HepG2 (cell line): Measurements from ENCODE around the gene CDK7. TPM values are rescaled to one million over a fixed set of nuclear protein-coding genes. Genes with fewer than 3 reads are reported as not detected.

Source experiments
- ATF7 ChIP-seq, 2 experiments: fragments of 450-650 bp in 1 of 2; sonication (generic) in 1 of 2; formaldehyde crosslinking in 1 of 2; IDR thresholded peaks; 2 replicates each; pipeline versions ENCODE4 v1.4.0 to v1.6.1; 2016 to 2020; ENCODE audit warnings: antibody characterized with exemption in 1 of 2, mild to moderate bottlenecking in 1 of 2, missing genetic modification reagents in 1 of 2
- FOXA3 ChIP-seq: IDR thresholded peaks from 2 replicates; pipeline ENCODE4 v1.6.1; 2016; ENCODE audit warnings: missing genetic modification reagents, missing compliant biosample characterization
- FOXM1 ChIP-seq: sonication (generic); formaldehyde crosslinking; IDR thresholded peaks from 2 replicates; pipeline ENCODE4 v1.5.0; 2020; ENCODE audit warnings: missing genetic modification reagents
- GATAD2A ChIP-seq: IDR thresholded peaks from 2 replicates; pipeline ENCODE4 v1.6.1; 2016
- HNF4A ChIP-seq: sonication (generic); formaldehyde crosslinking; IDR thresholded peaks from 2 replicates; pipeline ENCODE4 v1.4.0; 2020; ENCODE audit warnings: missing genetic modification reagents
- KDM6A ChIP-seq: IDR thresholded peaks from 2 replicates; pipeline ENCODE4 v1.6.1; 2016; ENCODE audit warnings: low read depth
- KLF13 ChIP-seq: sonication (generic); formaldehyde crosslinking; IDR thresholded peaks from 2 replicates; pipeline ENCODE4 v1.4.0; 2020; ENCODE audit warnings: mild to moderate bottlenecking, missing genetic modification reagents
- MXD4 ChIP-seq: IDR thresholded peaks from 2 replicates; pipeline ENCODE4 v1.6.1; 2016; ENCODE audit warnings: mild to moderate bottlenecking, missing biosample characterization, missing genetic modification reagents
- NBN ChIP-seq: fragments of 450-650 bp; conservative IDR thresholded peaks from 2 replicates; pipeline ENCODE4 v1.6.1; 2017
- PAXIP1 ChIP-seq: sonication (generic); formaldehyde crosslinking; conservative IDR thresholded peaks from 2 replicates; pipeline ENCODE4 v1.4.0; 2020; ENCODE audit warnings: mild to moderate bottlenecking, missing genetic modification reagents, moderate library complexity
- SOX6 ChIP-seq, 2 experiments: fragments of 450-650 bp in 1 of 2; sonication (generic) in 1 of 2; formaldehyde crosslinking in 1 of 2; IDR thresholded peaks; 2 replicates each; pipeline versions ENCODE4 v1.4.0 to v1.6.1; 2017 to 2020; ENCODE audit warnings: antibody characterized with exemption in 1 of 2, mild to moderate bottlenecking in 1 of 2, missing genetic modification reagents in 1 of 2
- SP5 ChIP-seq: IDR thresholded peaks from 2 replicates; pipeline ENCODE4 v1.6.1; 2016; ENCODE audit warnings: low read depth, borderline replicate concordance
- THAP9 ChIP-seq: sonication (generic); formaldehyde crosslinking; IDR thresholded peaks from 2 replicates; pipeline ENCODE4; 2020; ENCODE audit warnings: missing genetic modification reagents, mild to moderate bottlenecking, borderline replicate concordance
- UBTF ChIP-seq: sonication (generic); formaldehyde crosslinking; IDR thresholded peaks from 2 replicates; pipeline ENCODE4 v1.4.0; 2020; ENCODE audit warnings: mild to moderate bottlenecking, missing genetic modification reagents
- ZMAT5 ChIP-seq: sonication (generic); formaldehyde crosslinking; IDR thresholded peaks from 2 replicates; pipeline ENCODE4 v1.5.0; 2020; ENCODE audit warnings: mild to moderate bottlenecking, low read depth, missing genetic modification reagents, borderline replicate concordance
- ZMYM2 ChIP-seq: sonication (generic); formaldehyde crosslinking; IDR thresholded peaks from 2 replicates; pipeline ENCODE4 v1.8.0; 2022; ENCODE audit warnings: mild to moderate bottlenecking, missing genetic modification reagents
- ZNF10 ChIP-seq: sonication (generic); formaldehyde crosslinking; IDR thresholded peaks from 2 replicates; pipeline ENCODE4 v1.4.0; 2020; ENCODE audit warnings: mild to moderate bottlenecking, low read depth, missing genetic modification reagents, borderline replicate concordance
- ZNF205 ChIP-seq: IDR thresholded peaks from 2 replicates; pipeline ENCODE4 v1.6.1; 2018; ENCODE audit warnings: missing biosample characterization, missing genetic modification reagents
- ZNF629 ChIP-seq: sonication (generic); formaldehyde crosslinking; conservative IDR thresholded peaks from 2 replicates; pipeline ENCODE4 v1.5.0; 2020; ENCODE audit warnings: missing genetic modification reagents
- ZNF644 ChIP-seq: IDR thresholded peaks from 2 replicates; pipeline ENCODE4 v1.6.1; 2016; ENCODE audit warnings: low read depth
- ZNF746 ChIP-seq: sonication (generic); formaldehyde crosslinking; IDR thresholded peaks from 2 replicates; pipeline ENCODE4 v1.8.0; 2022; ENCODE audit warnings: mild to moderate bottlenecking, missing genetic modification reagents
- polyA plus RNA-seq, 8 experiments: library from polyadenylated mRNA; depleted of rRNA in 3 of 8; stranded (reverse) in 7 of 8; unstranded in 1 of 8; fragments of >200 nt; fragmentation: Illumina TruSeq in 4 of 8; extraction: Trizol in 4 of 8; gene quantifications; 2 replicates each; pipeline versions ENCODE4 v1.2.1 to v1.2.3, GENCODE V29; 2011 to 2016; ENCODE audit warnings: low read depth in 4 of 8, missing spikeins in 1 of 8, mixed read lengths in 1 of 8; ENCODE audit not compliant: insufficient read depth in 1 of 8
- total RNA-seq, 5 experiments: library from RNA; depleted of rRNA; stranded (reverse); fragments of >200 nt; fragmentation: Illumina TruSeq; extraction: Trizol; gene quantifications; 2 replicates each; pipeline ENCODE4 v1.2.3, GENCODE V29; 2016; ENCODE audit warnings: low read depth in 1 of 5

Gene CDK7
- total and polyA plus RNA-seq, 2 of the 13 experiments (the other 11 are each of a cell fraction or from before 2014, with no cell fraction given), result 41.2 to 54.9 TPM

- peak; percentile 86 for TF ChIP-seq PAXIP1 (CRISPR knock-in tag)
- peak; percentile 68 for TF ChIP-seq FOXA3 (CRISPR knock-in tag)
- TF ChIP-seq GATAD2A (CRISPR knock-in tag), result peak; percentile 73
- TF ChIP-seq KDM6A (CRISPR knock-in tag), result peak; percentile 40; the same call in 1 of the 2 replicates
- no peak for TF ChIP-seq ZNF746 (CRISPR knock-in tag)
- no peak for TF ChIP-seq FOXM1 (CRISPR knock-in tag)
- TF ChIP-seq ZNF629 (CRISPR knock-in tag), result no peak
- no peak for TF ChIP-seq ZMAT5 (CRISPR knock-in tag)
- no peak for TF ChIP-seq ZNF644 (CRISPR knock-in tag)
- no peak for TF ChIP-seq THAP9 (CRISPR knock-in tag)
- no peak for TF ChIP-seq SOX6 (IDR thresholded peaks at IDR 0.05)
- peak; percentile 60; the same call in 1 of the 2 replicates for TF ChIP-seq SOX6 (CRISPR knock-in tag; IDR thresholded peaks at IDR 0.05)
- no peak for TF ChIP-seq ZMYM2 (CRISPR knock-in tag)
- no peak for TF ChIP-seq ZNF205
- no peak for TF ChIP-seq KLF13 (CRISPR knock-in tag)
- no peak for TF ChIP-seq UBTF (CRISPR knock-in tag)
- no peak for TF ChIP-seq MXD4
- TF ChIP-seq NBN, result no peak
- no peak for TF ChIP-seq ZNF10 (CRISPR knock-in tag)
- no peak for TF ChIP-seq SP5
- peak; percentile 51; the same call in 1 of the 2 replicates for TF ChIP-seq HNF4A (CRISPR knock-in tag)
- TF ChIP-seq ATF7 (IDR thresholded peaks at IDR 0.05), result peak; percentile 14; the same call in 1 of the 2 replicates
- TF ChIP-seq ATF7 (CRISPR knock-in tag; IDR thresholded peaks at IDR 0.05), result no peak
Observed at GRCh38 chr5:69276422-69277174, 41.9 kb downstream of the CDK7 start (continued).
